ENCODE data around the gene KCNH4. TPM values are rescaled to one million over a fixed set of nuclear protein-coding genes. Genes with fewer than 3 reads are reported as not detected.

The KCNH4 gene
- total RNA-seq, 5 donors from 2014 or later (not counting 1 experiment from before 2014, with no cell fraction given), result 0.06 to 0.35 (median 0.20) TPM; not detected in 1

DNA sequence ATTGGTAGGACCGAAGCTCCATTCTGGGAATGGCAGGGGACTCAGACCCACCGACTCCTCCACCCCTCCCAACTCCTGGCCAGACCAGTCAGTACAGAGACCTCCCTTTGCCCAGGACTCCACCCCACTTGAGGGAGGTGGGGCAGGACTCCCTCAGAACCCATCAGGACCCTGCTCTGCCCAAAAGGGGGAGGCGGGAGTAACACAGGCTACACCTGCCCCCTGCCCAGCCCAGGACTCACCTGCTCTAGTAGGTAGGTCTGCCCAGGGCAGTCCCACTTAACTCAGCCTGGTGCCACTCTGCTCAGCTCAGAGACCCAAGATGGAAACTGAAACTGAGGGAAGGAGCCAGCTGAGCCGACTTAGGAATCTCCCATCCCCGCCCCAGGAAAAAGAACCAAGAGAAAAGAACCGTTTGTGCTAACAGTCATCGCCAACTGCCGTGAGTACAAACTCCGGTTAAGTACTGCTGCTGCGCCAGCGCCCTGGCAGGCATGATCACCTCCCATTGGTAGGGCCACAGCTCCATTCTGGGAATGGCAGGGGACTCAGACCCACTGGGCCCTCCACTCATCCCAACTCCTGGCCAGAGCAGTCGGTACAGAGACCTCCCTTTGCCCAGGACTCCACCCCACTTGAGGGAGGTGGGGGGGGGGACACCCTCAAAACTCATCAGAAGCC is 68.9 kb downstream of the KCNH4 start:
- Mint-ChIP-seq H3K36me3 (peaks cover 30% of the 10 kb centered on the region), H3K27ac (peak overlapping the region; percentile 94 to 98), H3K9me3 (no peaks in the 10 kb centered on the region), H3K4me3 (peak overlapping the region; percentile 84 to 90 (median 88)), H3K27me3 (no peaks in the 10 kb centered on the region), H3K4me1 (peaks cover 45 to 67% (median 45%) of the 10 kb centered on the region in 3 donors)
- Histone ChIP-seq H3K9me3 (no peaks in the 10 kb centered on the region), H3K36me3 (ENCODE audit: control insufficient read depth in 2 of 2, extremely low read depth in 1 of 2, insufficient read depth in 1 of 2, low read length in 1 of 2) (peaks cover 0 to 29% of the 10 kb centered on the region in 2 donors), H3K27me3 (replicated peaks in 1 of 2; ENCODE audit: control insufficient read depth in 2 of 2, extremely low read depth in 1 of 2, insufficient read depth in 2 of 2, low read length in 1 of 2) (no peaks in the 10 kb centered on the region), H3K4me3 (ENCODE audit: control insufficient read depth in 1 of 2, extremely low read depth in 1 of 2, low read length in 1 of 2) (peak overlapping the region; percentile 56 to 70), H3K27ac (ENCODE audit: low read length) (peak overlapping the region; percentile 92), H3K4me1 (ENCODE audit: control insufficient read depth in 1 of 2, extremely low read depth in 1 of 2, insufficient read depth in 2 of 2, low read length in 2 of 2) (peaks cover 16 to 57% of the 10 kb centered on the region in 2 experiments)
- CTCF ChIA-PET, result interaction anchor here (0.6 to 1.5 kb wide), 5 partner anchors 46 to 162 kb away, joined by 3 to 11 read pairs (median 3); partner anchors contain the start of genes DNAJC7 (in 1 of the 2) and NKIRAS2 (in 1 of the 2)
- peak; percentile 13 to 19 (median 18) for ATAC-seq (replicated peaks in 1 of 4)
- POLR2A ChIA-PET, result interaction anchor here (0.7 kb wide), 3 partner anchors 39 to 145 kb away, joined by 3 to 9 read pairs (median 3); no protein-coding TSS in a partner anchor
- DNase-seq, result peak in 10 of 35 experiments; percentile 10 to 53 (median 18)
- WGBS (ENCODE audit: insufficient coverage), result 30% methylated on average over 8 of the region's 12 CpGs

- no peak overlapping the region for H3K4me3 ChIP-seq (ENCODE audit: control insufficient read depth in 1 of 2, extremely low read depth in 1 of 2, low read length in 1 of 2)
- H3K27ac Mint-ChIP-seq, result peak overlapping the region; percentile 94 to 98
- ATAC-seq (replicated peaks in 1 of 4), result no peak
Observed at GRCh38 chr17:42111265-42111636, 69.7 kb downstream of the KCNH4 start.

GRCh38 chr17:42110301-42111264 is 70.4 kb downstream of the KCNH4 start:
- peaks cover 34 to 60% (median 38%) of the 10 kb centered on the region in 3 donors for H3K4me1 Mint-ChIP-seq
- peak overlapping the region; percentile 94 to 98 for H3K27ac Mint-ChIP-seq
- Histone ChIP-seq H3K9me3 (no peaks in the 10 kb centered on the region), H3K27me3 (replicated peaks in 1 of 2; ENCODE audit: control insufficient read depth in 2 of 2, extremely low read depth in 1 of 2, insufficient read depth in 2 of 2, low read length in 1 of 2) (no peaks in the 10 kb centered on the region), H3K27ac (ENCODE audit: low read length) (no peak overlapping the region), H3K36me3 (ENCODE audit: control insufficient read depth in 2 of 2, extremely low read depth in 1 of 2, insufficient read depth in 1 of 2, low read length in 1 of 2) (peaks cover 0 to 26% of the 10 kb centered on the region in 2 donors), H3K4me1 (ENCODE audit: control insufficient read depth in 1 of 2, extremely low read depth in 1 of 2, insufficient read depth in 2 of 2, low read length in 2 of 2) (peaks cover 16 to 52% of the 10 kb centered on the region in 2 experiments), H3K4me3 (ENCODE audit: control insufficient read depth in 1 of 2, extremely low read depth in 1 of 2, low read length in 1 of 2) (no peak overlapping the region)
- ATAC-seq (replicated peaks in 1 of 4) (no peak), DNase-seq (no peak)
- POLR2A ChIA-PET, result interaction anchor here (0.6 to 0.9 kb wide), 3 partner anchors 18 to 56 kb away, joined by 4 to 5 read pairs (median 4); no protein-coding TSS in a partner anchor
- CTCF ChIA-PET, result interaction anchor here (0.6 to 1.0 kb wide), 6 partner anchors 45 to 1916 kb away, joined by 3 to 7 read pairs (median 3); no protein-coding TSS in a partner anchor
- H3K9me3 Mint-ChIP-seq, result no peaks in the 10 kb centered on the region
- WGBS (ENCODE audit: insufficient coverage), result 75% methylated on average over 10 of the region's 18 CpGs
- peaks cover 22% of the 10 kb centered on the region for H3K36me3 Mint-ChIP-seq
- H3K4me3 Mint-ChIP-seq, result peak overlapping the region; percentile 46 to 88 (median 61)
- H3K27me3 Mint-ChIP-seq, result no peaks in the 10 kb centered on the region

More at GRCh38 chr17:42111265-42111636, 69.7 kb downstream of the KCNH4 start:
- Histone ChIP-seq H3K27ac (ENCODE audit: low read length) (no peak overlapping the region), H3K9me3 (no peaks in the 10 kb centered on the region), H3K27me3 (replicated peaks in 1 of 2; ENCODE audit: control insufficient read depth in 2 of 2, extremely low read depth in 1 of 2, insufficient read depth in 2 of 2, low read length in 1 of 2) (no peaks in the 10 kb centered on the region), H3K4me1 (ENCODE audit: control insufficient read depth in 1 of 2, extremely low read depth in 1 of 2, insufficient read depth in 2 of 2, low read length in 2 of 2) (peaks cover 16 to 52% of the 10 kb centered on the region in 2 experiments), H3K36me3 (ENCODE audit: control insufficient read depth in 2 of 2, extremely low read depth in 1 of 2, insufficient read depth in 1 of 2, low read length in 1 of 2) (peaks cover 0 to 26% of the 10 kb centered on the region in 2 donors)
- POLR2A ChIA-PET, result no interaction called here
- Mint-ChIP-seq H3K27me3 (no peaks in the 10 kb centered on the region), H3K4me3 (peak overlapping the region; percentile 84 to 90 (median 88)), H3K36me3 (peaks cover 24% of the 10 kb centered on the region), H3K4me1 (peaks cover 38 to 62% (median 40%) of the 10 kb centered on the region in 3 donors), H3K9me3 (no peaks in the 10 kb centered on the region)
- WGBS (ENCODE audit: insufficient coverage), result 95% methylated on average over 6 of the region's 11 CpGs
- CTCF ChIA-PET, result interaction anchor here in 1 of 2 donors (0.9 to 1.0 kb wide), 2 partner anchors 46 to 147 kb away, joined by 3 read pairs; no protein-coding TSS in a partner anchor
- DNase-seq, result no peak

GRCh38 chr17:42109086-42109485 is 71.9 kb downstream of the KCNH4 start:
- no peak for ATAC-seq (replicated peaks in 1 of 4)
- Mint-ChIP-seq H3K9me3 (no peaks in the 10 kb centered on the region), H3K4me3 (peak overlapping the region in 1 of 3 donors; percentile 88), H3K36me3 (peaks cover 23% of the 10 kb centered on the region), H3K4me1 (peaks cover 32 to 52% (median 38%) of the 10 kb centered on the region in 3 donors), H3K27ac (peak overlapping the region; percentile 16 to 39), H3K27me3 (no peaks in the 10 kb centered on the region)
- no peak for DNase-seq
- Histone ChIP-seq H3K9me3 (no peaks in the 10 kb centered on the region), H3K4me3 (ENCODE audit: control insufficient read depth in 1 of 2, extremely low read depth in 1 of 2, low read length in 1 of 2) (no peak overlapping the region), H3K36me3 (ENCODE audit: control insufficient read depth in 2 of 2, extremely low read depth in 1 of 2, insufficient read depth in 1 of 2, low read length in 1 of 2) (peaks cover under 1 to 36% of the 10 kb centered on the region in 2 donors), H3K27ac (ENCODE audit: low read length) (no peak overlapping the region), H3K27me3 (replicated peaks in 1 of 2; ENCODE audit: control insufficient read depth in 2 of 2, extremely low read depth in 1 of 2, insufficient read depth in 2 of 2, low read length in 1 of 2) (no peaks in the 10 kb centered on the region), H3K4me1 (ENCODE audit: control insufficient read depth in 1 of 2, extremely low read depth in 1 of 2, insufficient read depth in 2 of 2, low read length in 2 of 2) (peaks cover 16 to 52% of the 10 kb centered on the region in 2 experiments)
- WGBS (ENCODE audit: insufficient coverage), result 99% methylated on average over 9 of the region's 9 CpGs
- CTCF ChIA-PET, result interaction anchor here in 1 of 2 donors (1.1 kb wide), 1 partner anchor 84 kb away, joined by 3 read pairs; no protein-coding TSS in a partner anchor
- POLR2A ChIA-PET, result no interaction called here

- CTCF ChIA-PET, result interaction anchor here (0.6 to 0.8 kb wide), 3 partner anchors 40 to 1280 kb away, joined by 3 to 4 read pairs (median 3); no protein-coding TSS in a partner anchor
- WGBS (ENCODE audit: insufficient coverage), result 53% methylated on average over 47 of the region's 51 CpGs
- Histone ChIP-seq H3K27ac (ENCODE audit: low read length) (no peak overlapping the region), H3K4me3 (ENCODE audit: control insufficient read depth in 1 of 2, extremely low read depth in 1 of 2, low read length in 1 of 2) (peak overlapping the region in 1 of 2 donors; percentile 55), H3K4me1 (ENCODE audit: control insufficient read depth in 1 of 2, extremely low read depth in 1 of 2, insufficient read depth in 2 of 2, low read length in 2 of 2) (peaks cover 13 to 44% of the 10 kb centered on the region in 2 experiments), H3K27me3 (replicated peaks in 1 of 2; ENCODE audit: control insufficient read depth in 2 of 2, extremely low read depth in 1 of 2, insufficient read depth in 2 of 2, low read length in 1 of 2) (no peaks in the 10 kb centered on the region), H3K36me3 (ENCODE audit: control insufficient read depth in 2 of 2, extremely low read depth in 1 of 2, insufficient read depth in 1 of 2, low read length in 1 of 2) (peaks cover 3 to 43% of the 10 kb centered on the region in 2 donors), H3K9me3 (no peaks in the 10 kb centered on the region)
- POLR2A ChIA-PET, result interaction anchor here in 1 of 2 donors (0.6 kb wide), 1 partner anchor 96 kb away, joined by 3 read pairs; no protein-coding TSS in a partner anchor
- H3K4me1 Mint-ChIP-seq, result peaks cover 32 to 49% (median 37%) of the 10 kb centered on the region in 3 donors
- peaks cover 28% of the 10 kb centered on the region for H3K36me3 Mint-ChIP-seq
- no peaks in the 10 kb centered on the region for H3K9me3 Mint-ChIP-seq
- peak overlapping the region in 1 of 2 donors; percentile 66 for H3K27ac Mint-ChIP-seq
- no peaks in the 10 kb centered on the region for H3K27me3 Mint-ChIP-seq
- peak; percentile 74 to 96 (median 87) for DNase-seq
- ATAC-seq (replicated peaks in 1 of 4), result peak; percentile 79 to 86 (median 83)
- peak overlapping the region; percentile 62 to 69 (median 65) for H3K4me3 Mint-ChIP-seq
Observed at GRCh38 chr17:42107597-42108576, 73.1 kb downstream of the KCNH4 start.

All from T-cell (primary cell).